ENCODE results near the gene LSM10. TPM values are rescaled to one million over a fixed set of nuclear protein-coding genes. Genes with fewer than 3 reads are reported as not detected.

Gene LSM10
- total and polyA plus RNA-seq, 9 of the 15 experiments (the other 6 are each of a cell fraction or from before 2014, with no cell fraction given) = 13.2 to 146 (median 68.9) TPM

DNA sequence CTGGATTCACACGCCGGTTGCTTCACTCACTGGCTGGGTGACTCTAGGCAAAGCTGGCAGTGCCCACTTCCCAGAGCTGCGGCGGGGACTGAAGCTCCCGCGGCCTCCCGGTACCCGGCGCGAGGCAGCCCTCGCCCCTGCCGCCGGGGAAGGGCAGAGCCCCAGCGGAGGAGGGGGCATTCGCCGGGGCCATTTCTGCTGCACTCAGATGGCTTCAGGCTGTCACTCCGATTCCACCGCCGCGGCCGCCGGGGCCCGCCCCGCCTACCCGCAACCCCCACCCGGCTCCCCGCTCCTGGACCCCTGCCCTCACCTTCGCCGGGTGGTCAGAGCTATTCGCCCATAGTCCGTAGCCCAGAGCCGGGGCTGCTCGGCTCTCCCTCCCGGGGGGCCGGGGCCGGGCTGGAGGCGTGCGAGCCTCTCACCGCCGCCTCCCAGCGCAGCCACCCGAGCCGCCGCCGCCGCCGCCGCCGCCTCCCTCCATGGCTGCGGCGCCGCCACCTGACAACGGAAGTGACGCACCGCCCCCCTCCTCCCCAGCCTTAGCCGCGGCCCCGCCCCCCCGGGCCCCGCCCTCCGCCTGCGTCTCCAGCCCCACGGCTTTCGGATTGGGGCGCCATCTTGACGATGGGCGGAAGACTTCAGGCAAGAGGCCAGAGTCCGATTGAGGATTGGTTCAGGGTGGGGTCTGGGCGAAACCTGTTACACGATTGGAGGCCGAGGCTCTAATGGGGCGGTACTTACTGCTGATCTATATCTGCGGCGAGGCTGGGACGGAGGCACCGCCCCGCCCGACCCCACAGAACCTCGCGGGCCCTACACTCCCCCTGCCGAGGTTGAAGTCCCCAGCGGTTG lies 12.1 kb downstream of the LSM10 start, which contains the start of gene STK40 (continued):
- TF ChIP-seq, protein P1, sequence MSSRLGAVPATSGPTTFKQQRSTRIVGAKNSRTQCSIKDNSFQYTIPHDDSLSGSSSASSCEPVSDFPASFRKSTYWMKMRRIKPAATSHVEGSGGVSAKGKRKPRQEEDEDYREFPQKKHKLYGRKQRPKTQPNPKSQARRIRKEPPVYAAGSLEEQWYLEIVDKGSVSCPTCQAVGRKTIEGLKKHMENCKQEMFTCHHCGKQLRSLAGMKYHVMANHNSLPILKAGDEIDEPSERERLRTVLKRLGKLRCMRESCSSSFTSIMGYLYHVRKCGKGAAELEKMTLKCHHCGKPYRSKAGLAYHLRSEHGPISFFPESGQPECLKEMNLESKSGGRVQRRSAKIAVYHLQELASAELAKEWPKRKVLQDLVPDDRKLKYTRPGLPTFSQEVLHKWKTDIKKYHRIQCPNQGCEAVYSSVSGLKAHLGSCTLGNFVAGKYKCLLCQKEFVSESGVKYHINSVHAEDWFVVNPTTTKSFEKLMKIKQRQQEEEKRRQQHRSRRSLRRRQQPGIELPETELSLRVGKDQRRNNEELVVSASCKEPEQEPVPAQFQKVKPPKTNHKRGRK (tag; IDR thresholded peaks at IDR 0.05) = no peak
- TF ChIP-seq U2AF2 (optimal IDR thresholded peaks at IDR 0.05; ENCODE audit: low read depth, low read length) (no peak), ZNF354B (CRISPR knock-in tag; IDR thresholded peaks at IDR 0.05) (no peak), TAF15 (IDR thresholded peaks at IDR 0.05; ENCODE audit: low read depth, low read length) (no peak), SPI1 (IDR thresholded peaks at IDR 0.05; ENCODE audit: borderline replicate concordance, low read depth, low read length) (no peak), RBFOX2 (IDR thresholded peaks at IDR 0.05; ENCODE audit: low read depth, low read length) (peak; percentile 89), ZNF175 (CRISPR knock-in tag; IDR thresholded peaks at IDR 0.05; ENCODE audit: low read depth) (no peak), FOSL1 (tag; conservative IDR thresholded peaks at IDR 0.05) (no peak), CC2D1A (IDR thresholded peaks at IDR 0.05) (no peak), ZNF184 (CRISPR knock-in tag; IDR thresholded peaks at IDR 0.05) (no peak)
- TF ChIP-seq, protein P2, sequence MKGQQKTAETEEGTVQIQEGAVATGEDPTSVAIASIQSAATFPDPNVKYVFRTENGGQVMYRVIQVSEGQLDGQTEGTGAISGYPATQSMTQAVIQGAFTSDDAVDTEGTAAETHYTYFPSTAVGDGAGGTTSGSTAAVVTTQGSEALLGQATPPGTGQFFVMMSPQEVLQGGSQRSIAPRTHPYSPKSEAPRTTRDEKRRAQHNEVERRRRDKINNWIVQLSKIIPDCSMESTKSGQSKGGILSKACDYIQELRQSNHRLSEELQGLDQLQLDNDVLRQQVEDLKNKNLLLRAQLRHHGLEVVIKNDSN (CRISPR knock-in tag; IDR thresholded peaks at IDR 0.05) = no peak
- TF ChIP-seq, protein P3, sequence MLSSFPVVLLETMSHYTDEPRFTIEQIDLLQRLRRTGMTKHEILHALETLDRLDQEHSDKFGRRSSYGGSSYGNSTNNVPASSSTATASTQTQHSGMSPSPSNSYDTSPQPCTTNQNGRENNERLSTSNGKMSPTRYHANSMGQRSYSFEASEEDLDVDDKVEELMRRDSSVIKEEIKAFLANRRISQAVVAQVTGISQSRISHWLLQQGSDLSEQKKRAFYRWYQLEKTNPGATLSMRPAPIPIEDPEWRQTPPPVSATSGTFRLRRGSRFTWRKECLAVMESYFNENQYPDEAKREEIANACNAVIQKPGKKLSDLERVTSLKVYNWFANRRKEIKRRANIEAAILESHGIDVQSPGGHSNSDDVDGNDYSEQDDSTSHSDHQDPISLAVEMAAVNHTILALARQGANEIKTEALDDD (IDR thresholded peaks at IDR 0.05) = no peak
- TF ChIP-seq, protein P4, sequence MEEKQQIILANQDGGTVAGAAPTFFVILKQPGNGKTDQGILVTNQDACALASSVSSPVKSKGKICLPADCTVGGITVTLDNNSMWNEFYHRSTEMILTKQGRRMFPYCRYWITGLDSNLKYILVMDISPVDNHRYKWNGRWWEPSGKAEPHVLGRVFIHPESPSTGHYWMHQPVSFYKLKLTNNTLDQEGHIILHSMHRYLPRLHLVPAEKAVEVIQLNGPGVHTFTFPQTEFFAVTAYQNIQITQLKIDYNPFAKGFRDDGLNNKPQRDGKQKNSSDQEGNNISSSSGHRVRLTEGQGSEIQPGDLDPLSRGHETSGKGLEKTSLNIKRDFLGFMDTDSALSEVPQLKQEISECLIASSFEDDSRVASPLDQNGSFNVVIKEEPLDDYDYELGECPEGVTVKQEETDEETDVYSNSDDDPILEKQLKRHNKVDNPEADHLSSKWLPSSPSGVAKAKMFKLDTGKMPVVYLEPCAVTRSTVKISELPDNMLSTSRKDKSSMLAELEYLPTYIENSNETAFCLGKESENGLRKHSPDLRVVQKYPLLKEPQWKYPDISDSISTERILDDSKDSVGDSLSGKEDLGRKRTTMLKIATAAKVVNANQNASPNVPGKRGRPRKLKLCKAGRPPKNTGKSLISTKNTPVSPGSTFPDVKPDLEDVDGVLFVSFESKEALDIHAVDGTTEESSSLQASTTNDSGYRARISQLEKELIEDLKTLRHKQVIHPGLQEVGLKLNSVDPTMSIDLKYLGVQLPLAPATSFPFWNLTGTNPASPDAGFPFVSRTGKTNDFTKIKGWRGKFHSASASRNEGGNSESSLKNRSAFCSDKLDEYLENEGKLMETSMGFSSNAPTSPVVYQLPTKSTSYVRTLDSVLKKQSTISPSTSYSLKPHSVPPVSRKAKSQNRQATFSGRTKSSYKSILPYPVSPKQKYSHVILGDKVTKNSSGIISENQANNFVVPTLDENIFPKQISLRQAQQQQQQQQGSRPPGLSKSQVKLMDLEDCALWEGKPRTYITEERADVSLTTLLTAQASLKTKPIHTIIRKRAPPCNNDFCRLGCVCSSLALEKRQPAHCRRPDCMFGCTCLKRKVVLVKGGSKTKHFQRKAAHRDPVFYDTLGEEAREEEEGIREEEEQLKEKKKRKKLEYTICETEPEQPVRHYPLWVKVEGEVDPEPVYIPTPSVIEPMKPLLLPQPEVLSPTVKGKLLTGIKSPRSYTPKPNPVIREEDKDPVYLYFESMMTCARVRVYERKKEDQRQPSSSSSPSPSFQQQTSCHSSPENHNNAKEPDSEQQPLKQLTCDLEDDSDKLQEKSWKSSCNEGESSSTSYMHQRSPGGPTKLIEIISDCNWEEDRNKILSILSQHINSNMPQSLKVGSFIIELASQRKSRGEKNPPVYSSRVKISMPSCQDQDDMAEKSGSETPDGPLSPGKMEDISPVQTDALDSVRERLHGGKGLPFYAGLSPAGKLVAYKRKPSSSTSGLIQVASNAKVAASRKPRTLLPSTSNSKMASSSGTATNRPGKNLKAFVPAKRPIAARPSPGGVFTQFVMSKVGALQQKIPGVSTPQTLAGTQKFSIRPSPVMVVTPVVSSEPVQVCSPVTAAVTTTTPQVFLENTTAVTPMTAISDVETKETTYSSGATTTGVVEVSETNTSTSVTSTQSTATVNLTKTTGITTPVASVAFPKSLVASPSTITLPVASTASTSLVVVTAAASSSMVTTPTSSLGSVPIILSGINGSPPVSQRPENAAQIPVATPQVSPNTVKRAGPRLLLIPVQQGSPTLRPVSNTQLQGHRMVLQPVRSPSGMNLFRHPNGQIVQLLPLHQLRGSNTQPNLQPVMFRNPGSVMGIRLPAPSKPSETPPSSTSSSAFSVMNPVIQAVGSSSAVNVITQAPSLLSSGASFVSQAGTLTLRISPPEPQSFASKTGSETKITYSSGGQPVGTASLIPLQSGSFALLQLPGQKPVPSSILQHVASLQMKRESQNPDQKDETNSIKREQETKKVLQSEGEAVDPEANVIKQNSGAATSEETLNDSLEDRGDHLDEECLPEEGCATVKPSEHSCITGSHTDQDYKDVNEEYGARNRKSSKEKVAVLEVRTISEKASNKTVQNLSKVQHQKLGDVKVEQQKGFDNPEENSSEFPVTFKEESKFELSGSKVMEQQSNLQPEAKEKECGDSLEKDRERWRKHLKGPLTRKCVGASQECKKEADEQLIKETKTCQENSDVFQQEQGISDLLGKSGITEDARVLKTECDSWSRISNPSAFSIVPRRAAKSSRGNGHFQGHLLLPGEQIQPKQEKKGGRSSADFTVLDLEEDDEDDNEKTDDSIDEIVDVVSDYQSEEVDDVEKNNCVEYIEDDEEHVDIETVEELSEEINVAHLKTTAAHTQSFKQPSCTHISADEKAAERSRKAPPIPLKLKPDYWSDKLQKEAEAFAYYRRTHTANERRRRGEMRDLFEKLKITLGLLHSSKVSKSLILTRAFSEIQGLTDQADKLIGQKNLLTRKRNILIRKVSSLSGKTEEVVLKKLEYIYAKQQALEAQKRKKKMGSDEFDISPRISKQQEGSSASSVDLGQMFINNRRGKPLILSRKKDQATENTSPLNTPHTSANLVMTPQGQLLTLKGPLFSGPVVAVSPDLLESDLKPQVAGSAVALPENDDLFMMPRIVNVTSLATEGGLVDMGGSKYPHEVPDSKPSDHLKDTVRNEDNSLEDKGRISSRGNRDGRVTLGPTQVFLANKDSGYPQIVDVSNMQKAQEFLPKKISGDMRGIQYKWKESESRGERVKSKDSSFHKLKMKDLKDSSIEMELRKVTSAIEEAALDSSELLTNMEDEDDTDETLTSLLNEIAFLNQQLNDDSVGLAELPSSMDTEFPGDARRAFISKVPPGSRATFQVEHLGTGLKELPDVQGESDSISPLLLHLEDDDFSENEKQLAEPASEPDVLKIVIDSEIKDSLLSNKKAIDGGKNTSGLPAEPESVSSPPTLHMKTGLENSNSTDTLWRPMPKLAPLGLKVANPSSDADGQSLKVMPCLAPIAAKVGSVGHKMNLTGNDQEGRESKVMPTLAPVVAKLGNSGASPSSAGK (IDR thresholded peaks at IDR 0.05) = no peak

Measured in K562 (cell line).